Suppressor macrophage treated with lipopolysaccharide for 4 hours (primary cell): ENCODE measurements around the gene SLC41A1.
"Not testable (repeated sequence)": the region's sequence is repeated elsewhere in the genome, so short reads cannot be mapped to it uniquely, and the experiment has no call there.

Experiments
- DNase-seq: peaks from one replicate; pipeline ENCODE4 v3.0.0-alpha.2; 2020

Gene SLC41A1

DNA sequence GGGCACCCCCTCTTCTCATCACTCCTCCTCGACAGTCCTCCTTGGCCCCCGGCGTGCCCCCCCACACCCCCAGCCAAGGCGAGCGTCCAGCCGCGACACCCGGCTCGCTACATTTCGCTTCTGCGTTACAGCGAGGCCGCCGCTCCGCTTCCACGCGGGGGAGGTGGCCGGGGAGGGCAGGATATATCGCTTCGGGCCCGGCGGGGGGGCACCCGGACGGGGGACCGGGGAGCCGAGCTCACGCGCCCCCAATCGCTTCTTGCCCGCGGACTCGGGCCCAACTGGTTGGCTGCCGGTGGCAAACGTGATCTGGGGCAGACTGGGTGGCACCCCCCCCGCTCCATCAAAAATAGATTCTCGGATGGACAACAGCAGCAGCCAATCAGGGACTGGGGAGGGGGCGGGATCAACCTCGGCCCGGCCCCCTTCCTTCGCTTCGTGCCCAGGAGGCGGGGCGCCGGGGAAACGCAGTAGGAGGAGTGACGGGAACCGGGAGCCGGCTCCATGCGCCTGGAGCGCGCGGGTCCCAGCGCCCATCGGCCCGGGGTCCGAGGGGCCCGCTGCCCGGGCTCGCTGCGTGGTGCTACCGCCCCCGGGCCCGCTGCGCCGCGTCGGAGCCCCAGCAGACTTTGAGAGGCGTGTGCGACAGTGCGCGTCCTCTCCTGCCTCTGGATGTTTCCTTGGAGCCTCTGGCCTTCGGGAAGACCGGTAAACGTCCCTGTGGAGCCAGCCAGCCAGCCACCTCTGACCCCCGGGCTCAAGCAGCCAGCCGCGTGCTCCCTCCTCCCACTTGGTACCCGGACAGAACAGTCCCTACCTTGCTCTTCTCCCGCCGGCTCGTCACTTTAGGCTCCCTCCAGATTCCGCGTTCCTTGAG, at the start of gene SLC41A1:
Gene SLC41A1, minus strand, starts transcription at position 321 of the 877 bp plus-strand sequence. CDS start 2,757 bp downstream, outside the sequence.
- DNase-seq = peak; percentile 92

- DNase-seq = no peak
These were observed 48.5 kb upstream of the SLC41A1 start for GRCh38 chr1:205861540-205861939.

DNA sequence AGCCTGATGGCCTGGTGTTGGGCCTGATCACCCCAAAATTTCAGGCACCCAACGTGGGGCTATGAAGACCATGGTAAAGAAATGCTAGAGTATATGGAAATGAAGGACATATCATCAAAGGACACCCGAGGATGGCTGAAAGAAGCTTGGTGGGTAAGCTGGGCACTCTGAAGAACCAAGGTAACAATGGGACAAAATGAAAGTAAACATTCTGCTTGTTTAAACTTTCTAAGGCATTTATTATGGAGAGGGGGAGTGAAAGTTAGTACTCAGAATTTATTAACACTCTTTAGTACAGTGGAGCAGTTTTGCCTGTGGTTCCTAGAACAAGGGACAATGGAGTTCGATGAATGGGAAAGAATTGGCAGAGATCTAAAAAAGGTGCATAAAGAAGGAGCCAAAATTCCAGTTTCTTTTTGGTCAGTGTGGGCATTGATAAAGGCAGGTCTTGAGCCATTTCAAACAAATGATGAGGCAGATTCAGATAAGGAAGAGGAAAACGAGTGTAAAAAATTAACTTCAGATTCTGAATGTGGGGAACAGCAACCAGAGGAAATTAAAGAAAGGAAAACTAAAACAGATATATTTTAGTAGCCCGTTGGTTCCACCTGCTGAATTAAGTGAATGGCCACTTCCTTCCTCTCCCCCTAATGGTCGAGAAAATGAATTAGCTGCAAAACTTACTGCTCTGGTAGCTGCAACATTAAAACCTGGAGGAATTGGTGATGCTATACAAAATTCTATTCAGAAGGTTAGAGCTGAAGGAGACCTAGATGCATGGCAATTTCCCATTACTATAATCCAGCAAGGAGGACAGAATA, 45.4 kb upstream of the SLC41A1 start:
- DNase-seq = no peak

- not testable (repeated sequence) for DNase-seq
These were observed 44.5 kb upstream of the SLC41A1 start for GRCh38 chr1:205857501-205857900.

GRCh38 chr1:205856433-205856832, 43.4 kb upstream of the SLC41A1 start:
- DNase-seq = no peak

DNA sequence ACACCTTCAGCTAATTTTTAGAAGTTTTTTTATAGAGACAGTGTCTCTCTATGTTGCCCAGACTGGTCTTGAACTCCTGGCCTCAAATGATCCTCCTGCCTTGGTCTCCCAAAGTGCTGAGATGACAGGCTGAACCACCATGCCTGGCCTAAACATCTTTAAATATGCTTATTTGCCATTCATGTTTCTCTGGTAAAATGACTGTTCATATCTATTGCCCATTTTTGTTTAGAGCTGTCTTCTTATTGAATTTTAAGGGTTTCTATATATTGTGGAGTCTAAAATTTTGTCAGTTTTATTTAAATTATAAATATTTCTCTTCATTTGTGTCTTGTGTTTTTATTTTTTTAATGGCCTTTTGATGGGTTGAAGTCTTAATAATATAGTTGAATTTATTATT, 40.0 kb upstream of the SLC41A1 start:
- no peak for DNase-seq

DNA sequence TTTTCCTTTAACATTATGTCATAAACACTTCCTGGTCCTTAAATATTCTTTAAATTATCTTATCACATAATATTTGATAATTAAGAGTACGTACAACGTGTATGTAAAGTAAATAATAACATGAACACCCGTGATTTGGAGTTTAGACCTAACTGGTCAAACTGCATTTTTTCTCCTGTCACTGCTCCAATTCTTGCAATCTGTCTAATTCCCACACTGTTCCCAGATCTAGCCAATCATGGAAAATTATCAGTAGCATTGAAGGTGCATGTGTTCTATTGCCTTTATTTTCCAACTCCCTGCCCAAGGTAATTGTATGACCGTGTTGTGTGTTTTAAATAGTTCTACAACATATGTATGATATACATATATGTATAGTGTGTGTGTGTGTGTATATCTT, 39.0 kb upstream of the SLC41A1 start:
- no peak for DNase-seq

- DNase-seq = peak; percentile 79
These were observed 36.8 kb upstream of the SLC41A1 start, which contains the start of gene PM20D1 for GRCh38 chr1:205849619-205850355. PM20D1 (minus strand) TSS chr1:205850132; CDS start chr1:205850072, 60 bp downstream.

- DNase-seq = no peak
These were observed 30.2 kb upstream of the SLC41A1 start for GRCh38 chr1:205843036-205843859.

GRCh38 chr1:205842229-205842628, 29.2 kb upstream of the SLC41A1 start:
- DNase-seq = no peak

DNA sequence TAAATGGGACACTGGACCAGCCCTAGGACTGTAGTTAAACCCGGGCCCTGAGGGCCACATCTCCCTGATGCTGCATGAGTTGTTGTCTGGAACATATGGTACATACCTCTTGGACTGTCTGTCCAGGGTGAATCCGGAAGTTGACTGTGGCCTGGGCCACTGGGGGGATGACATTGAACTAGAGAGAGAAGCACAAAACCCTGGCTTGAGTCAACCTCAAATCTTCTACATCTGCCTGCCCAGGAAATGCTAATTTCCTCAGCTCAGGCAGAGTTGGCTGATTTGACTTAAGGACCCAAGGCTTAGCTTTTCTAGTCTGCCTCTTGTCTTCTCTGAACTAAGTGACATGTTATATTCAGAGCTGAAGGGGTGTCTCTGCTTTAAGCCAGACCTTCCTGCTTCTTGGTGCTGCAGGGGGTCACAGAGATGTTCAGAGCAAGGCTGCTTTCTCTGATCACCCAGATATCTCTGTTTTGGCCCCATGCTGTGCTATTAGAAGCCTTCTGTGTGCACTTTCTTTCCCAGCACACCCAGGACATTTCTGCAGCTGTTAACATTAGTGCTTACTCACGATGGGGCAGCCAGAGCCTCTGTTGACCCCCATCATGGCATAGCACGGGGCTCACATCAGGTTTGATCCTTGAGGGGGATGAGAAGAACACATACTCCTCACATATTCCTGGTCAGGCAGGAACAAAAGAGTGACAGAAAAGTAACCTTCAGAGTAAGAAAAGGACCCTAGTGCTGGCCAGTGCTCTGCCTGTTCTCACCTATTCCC, 27.3 kb upstream of the SLC41A1 start:
- DNase-seq = no peak

DNA sequence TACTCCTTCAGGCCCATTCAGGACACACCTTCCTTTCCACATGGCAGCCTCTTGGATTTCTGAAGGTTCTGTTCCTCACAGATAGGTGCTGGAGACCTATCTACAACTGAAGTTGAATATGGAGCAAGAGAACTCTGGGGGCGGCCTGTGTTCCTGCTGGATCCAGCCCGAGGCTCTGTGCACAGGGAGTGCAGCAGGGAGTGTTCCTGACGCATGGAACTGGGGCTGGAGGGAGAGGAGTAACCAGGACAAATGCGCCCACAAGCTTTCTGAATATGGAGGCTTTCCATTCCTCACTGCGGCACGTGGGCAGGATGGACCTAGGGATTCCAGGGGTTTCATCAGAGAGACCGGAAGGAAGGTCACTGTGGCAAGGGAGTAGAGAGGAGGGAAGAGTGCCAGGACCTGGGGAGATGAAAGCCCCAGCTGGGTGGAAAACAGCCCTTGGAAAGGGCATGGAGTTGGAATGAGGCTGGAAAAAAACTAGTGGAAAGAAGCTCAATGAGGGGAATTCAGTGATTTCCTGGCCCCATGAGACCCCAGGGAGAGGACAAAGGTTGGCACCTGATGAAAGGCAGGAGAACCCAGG, 24.5 kb upstream of the SLC41A1 start:
- no peak for DNase-seq

DNA sequence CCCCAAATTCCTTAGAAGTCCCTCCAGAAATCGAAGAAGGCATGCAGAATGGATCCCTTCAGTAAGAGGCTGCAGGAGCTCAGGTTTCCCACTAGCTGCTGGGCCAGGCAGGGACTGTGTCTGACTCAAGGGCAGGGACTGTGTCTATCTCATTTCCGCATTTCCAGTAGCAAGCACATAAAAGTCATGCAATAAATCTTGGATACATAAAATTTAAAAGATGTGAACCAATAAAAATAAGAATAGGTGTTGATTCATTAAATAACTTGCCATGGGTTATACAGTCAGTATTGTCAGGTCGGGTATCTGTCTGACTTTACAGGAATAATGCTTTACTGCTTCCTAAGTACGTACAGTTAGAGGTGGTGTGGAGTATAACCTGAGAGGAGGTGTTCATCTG, 21.8 kb upstream of the SLC41A1 start:
- DNase-seq = no peak

DNA sequence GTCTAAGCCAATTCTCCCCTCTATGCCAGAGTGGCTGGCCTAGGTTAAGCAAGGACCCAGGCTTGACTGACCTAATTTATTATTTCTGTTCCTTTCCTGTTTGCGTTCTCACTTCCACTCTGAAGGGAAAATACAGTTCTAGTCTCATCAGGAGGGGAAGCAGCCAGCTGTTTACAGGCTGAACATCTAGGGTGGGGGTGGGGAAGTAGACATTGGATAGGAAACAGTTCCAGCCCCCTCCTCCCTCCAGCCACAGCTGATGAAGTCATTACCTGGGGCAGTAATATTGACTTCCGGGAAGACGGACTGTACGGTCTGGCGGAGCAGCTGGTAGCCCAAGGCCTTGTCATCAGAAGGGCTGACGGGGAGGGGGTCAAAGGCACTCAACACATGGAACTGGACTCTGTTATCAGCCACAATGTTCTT, 19.3 kb upstream of the SLC41A1 start:
- DNase-seq = peak; percentile 50

- DNase-seq = no peak
These were observed 14.6 kb upstream of the SLC41A1 start for GRCh38 chr1:205827623-205828022.

- no peak for DNase-seq
These were observed 14.0 kb upstream of the SLC41A1 start for GRCh38 chr1:205826995-205827394.

DNA sequence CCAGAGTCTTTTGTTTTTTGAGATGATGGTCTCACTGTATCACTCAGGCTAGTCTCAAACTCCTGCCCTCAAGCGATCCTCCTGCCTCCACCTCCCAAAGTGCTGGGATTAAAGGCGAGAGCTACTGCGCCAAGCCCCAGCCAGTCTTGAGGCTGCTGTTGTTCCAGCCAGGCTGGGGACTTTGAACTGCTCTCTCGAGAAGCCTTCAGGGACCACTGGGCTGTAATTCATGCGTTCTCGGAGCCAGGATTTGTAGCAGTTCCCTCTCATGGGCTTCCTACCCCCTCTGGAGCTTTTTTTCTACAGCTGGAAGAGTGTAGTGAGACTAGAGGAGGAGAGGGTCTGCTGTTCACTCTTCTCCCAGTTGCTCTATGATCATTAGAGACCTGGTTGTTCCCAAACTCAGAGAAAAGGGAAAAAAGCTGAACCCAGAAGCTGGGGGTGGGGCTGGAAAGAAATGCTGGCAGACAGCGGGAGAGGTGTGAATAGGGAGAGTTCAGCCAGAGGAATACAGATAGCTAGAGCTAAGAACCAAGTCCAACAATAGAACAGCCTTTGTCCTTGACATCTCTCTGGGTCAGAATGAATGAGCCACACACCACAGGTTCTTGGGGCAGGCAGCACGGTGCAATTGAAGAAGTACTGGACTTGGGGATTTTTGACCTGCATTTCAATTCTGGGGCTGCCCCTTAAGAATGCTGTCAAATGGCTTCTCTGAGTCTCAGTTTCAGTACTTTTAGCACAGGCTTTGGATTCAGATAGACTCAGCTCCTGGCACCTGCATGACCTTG, 13.2 kb upstream of the SLC41A1 start:
- DNase-seq = peak; percentile 26

DNA sequence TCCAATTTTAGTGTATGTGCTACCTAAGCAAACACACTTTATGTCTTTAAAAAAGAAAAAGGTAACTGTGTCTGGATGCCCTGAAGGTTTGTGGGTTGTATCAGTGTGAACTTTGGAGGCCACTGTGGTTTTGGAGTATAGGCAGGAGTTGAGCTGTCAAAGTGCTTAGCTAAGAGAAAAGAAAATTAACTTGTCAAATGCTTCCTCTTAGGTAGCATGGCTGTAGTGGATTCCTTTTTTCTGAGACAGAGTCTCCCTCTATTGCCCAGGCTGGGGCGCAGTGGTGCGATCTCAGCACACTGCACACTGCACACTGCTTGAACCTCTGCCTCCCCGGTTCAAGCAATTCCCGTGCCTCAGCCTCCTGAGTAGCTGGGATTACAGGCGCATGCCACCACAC, 11.2 kb upstream of the SLC41A1 start:
- no peak for DNase-seq

DNA sequence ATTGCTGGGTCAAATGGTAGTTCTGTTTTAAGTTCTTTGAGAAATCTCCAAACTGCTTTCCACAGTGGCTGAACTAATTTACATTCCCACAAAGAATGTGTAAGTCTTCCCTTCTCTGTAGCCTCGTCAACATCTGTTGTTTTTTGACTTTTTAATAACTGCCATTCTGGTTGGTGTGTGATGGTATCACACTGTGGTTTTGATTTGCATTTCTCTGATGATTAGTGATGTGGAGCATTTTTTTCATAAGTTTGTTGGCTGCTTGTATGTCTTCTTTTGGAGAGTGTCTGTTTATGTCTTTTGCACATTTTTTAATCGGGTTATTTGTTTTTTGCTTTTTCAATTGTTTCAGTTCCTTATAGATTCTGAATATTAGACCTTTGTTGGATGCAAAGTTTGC, 10.3 kb upstream of the SLC41A1 start:
- DNase-seq = not testable (repeated sequence)

- no peak for DNase-seq
These were observed 9.4 kb upstream of the SLC41A1 start for GRCh38 chr1:205822397-205822796.
